ENCODE results near the gene DCHS2. TPM values are rescaled to one million over a fixed set of nuclear protein-coding genes. Genes with fewer than 3 reads are reported as not detected.
A peak's percentile ranks its signal among the peaks of the same experiment; 100 is the strongest.

The DCHS2 gene
- polyA plus RNA-seq, 3 donors: not detected

GRCh38 chr4:154349829-154350228 is 141.8 kb downstream of the DCHS2 start:
- intact Hi-C loops (cut with micrococcal nuclease): no loop called here
- 33% methylated on average over 2 of the region's 2 CpGs for WGBS (ENCODE audit: insufficient coverage)

DNA sequence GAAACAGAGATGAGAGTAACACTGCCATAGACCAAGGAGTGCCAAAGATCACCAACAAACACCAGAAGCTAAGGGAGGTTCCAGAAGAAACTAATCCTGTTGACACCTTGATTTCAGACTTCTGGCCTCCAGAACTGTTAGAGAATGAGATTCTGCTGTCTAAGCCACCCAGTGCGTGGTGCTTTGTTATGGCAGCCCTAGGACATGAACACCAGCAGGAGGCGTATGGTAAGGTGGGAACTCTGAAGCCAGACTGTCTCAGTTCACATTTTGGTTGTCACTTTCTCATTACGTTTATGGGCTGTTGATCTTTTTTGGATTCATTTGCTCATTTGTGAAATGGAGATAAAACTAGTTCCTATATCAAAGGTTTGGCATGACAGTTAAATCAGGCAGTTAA is 142.9 kb downstream of the DCHS2 start:
- no peak for TF ChIP-seq CTCF (IDR thresholded peaks at IDR 0.05)
- H3K4me2 ChIP-seq (replicated peaks; ENCODE audit: extremely low read depth, low read length, poor library complexity, severe bottlenecking): no peak overlapping the region
- H3K4me3 Mint-ChIP-seq: no peak overlapping the region
- no peaks in the 10 kb centered on the region for H3K4me1 ChIP-seq (ENCODE audit: control insufficient read depth in 1 of 2, insufficient read depth in 2 of 2, low read length in 2 of 2)
- H3K27me3 Mint-ChIP-seq (ENCODE audit: low read depth in 3 of 3): peaks cover 0 to 5% (median 3%) of the 10 kb centered on the region in 3 donors
- H2AFZ ChIP-seq (ENCODE audit: insufficient read depth, low read depth, low read length, poor library complexity, severe bottlenecking): no peak overlapping the region
- no peaks in the 10 kb centered on the region for H3K4me1 Mint-ChIP-seq
- H3K27ac ChIP-seq (ENCODE audit: low read depth in 1 of 2, low read length in 2 of 2): no peak overlapping the region
- no peaks in the 10 kb centered on the region for H3K27me3 ChIP-seq (ENCODE audit: control insufficient read depth in 2 of 2, insufficient read depth in 2 of 2, low read length in 2 of 2)
- no peaks in the 10 kb centered on the region for H3K9me3 ChIP-seq (replicated peaks in 1 of 2; ENCODE audit: control insufficient read depth in 1 of 2, insufficient read depth in 1 of 2, low read length in 2 of 2)
- H3K27ac Mint-ChIP-seq: no peak overlapping the region
- DNase-seq: no peak
- H3K79me2 ChIP-seq (ENCODE audit: insufficient read depth, low read length): no peaks in the 10 kb centered on the region
- H3K36me3 ChIP-seq (replicated peaks in 1 of 2; ENCODE audit: control insufficient read depth in 1 of 2, insufficient read depth in 2 of 2, low read length in 2 of 2): no peaks in the 10 kb centered on the region
- intact Hi-C loops (cut with micrococcal nuclease): no loop called here
- whole genome bisulfite sequencing (ENCODE audit: insufficient coverage): 76% methylated on average over 3 of the region's 3 CpGs
- no peak overlapping the region for H3K9ac ChIP-seq (ENCODE audit: insufficient read depth, low read length, poor library complexity, severe bottlenecking)
- H3K4me3 ChIP-seq (replicated peaks in 1 of 3; ENCODE audit: low read depth in 2 of 3, low read length in 3 of 3): no peak overlapping the region
- H4K20me1 ChIP-seq (ENCODE audit: insufficient read depth, low read length): no peaks in the 10 kb centered on the region
- no peaks in the 10 kb centered on the region for H3K36me3 Mint-ChIP-seq
- peaks cover 0 to under 1% (median 0%) of the 10 kb centered on the region in 7 donors for H3K9me3 Mint-ChIP-seq

More at GRCh38 chr4:154349829-154350228, 141.8 kb downstream of the DCHS2 start:
- Histone ChIP-seq H3K4me2 (replicated peaks; ENCODE audit: extremely low read depth, low read length, poor library complexity, severe bottlenecking) (no peak overlapping the region), H3K4me1 (ENCODE audit: control insufficient read depth in 1 of 2, insufficient read depth in 2 of 2, low read length in 2 of 2) (no peaks in the 10 kb centered on the region), H3K9me3 (replicated peaks in 1 of 2; ENCODE audit: control insufficient read depth in 1 of 2, insufficient read depth in 1 of 2, low read length in 2 of 2) (no peaks in the 10 kb centered on the region), H3K9ac (ENCODE audit: insufficient read depth, low read length, poor library complexity, severe bottlenecking) (no peak overlapping the region), H3K79me2 (ENCODE audit: insufficient read depth, low read length) (no peaks in the 10 kb centered on the region), H3K4me3 (replicated peaks in 1 of 3; ENCODE audit: low read depth in 2 of 3, low read length in 3 of 3) (no peak overlapping the region), H3K27ac (ENCODE audit: low read depth in 1 of 2, low read length in 2 of 2) (no peak overlapping the region), H3K27me3 (ENCODE audit: control insufficient read depth in 2 of 2, insufficient read depth in 2 of 2, low read length in 2 of 2) (no peaks in the 10 kb centered on the region), H2AFZ (ENCODE audit: insufficient read depth, low read depth, low read length, poor library complexity, severe bottlenecking) (no peak overlapping the region), H3K36me3 (replicated peaks in 1 of 2; ENCODE audit: control insufficient read depth in 1 of 2, insufficient read depth in 2 of 2, low read length in 2 of 2) (no peaks in the 10 kb centered on the region), H4K20me1 (ENCODE audit: insufficient read depth, low read length) (no peaks in the 10 kb centered on the region)
- TF ChIP-seq CTCF (IDR thresholded peaks at IDR 0.05): peak; percentile 6
- H3K27ac Mint-ChIP-seq: no peak overlapping the region
- no peak overlapping the region for H3K4me3 Mint-ChIP-seq
- H3K27me3 Mint-ChIP-seq (ENCODE audit: low read depth in 3 of 3): peaks cover 0 to 8% (median 1%) of the 10 kb centered on the region in 3 donors
- no peak for DNase-seq
- no peaks in the 10 kb centered on the region for H3K4me1 Mint-ChIP-seq
- no peaks in the 10 kb centered on the region for H3K9me3 Mint-ChIP-seq
- H3K36me3 Mint-ChIP-seq: no peaks in the 10 kb centered on the region

Data from CD14-positive monocyte (primary cell).